GM06990 (cell line): Measurements from ENCODE around the gene SLC6A3.

ENCODE experiments used
- DNase-seq: peaks from one replicate; pipeline ENCODE4 v3.0.0-alpha.2; 2011; ENCODE audit not compliant: insufficient read length; ENCODE audit errors: extremely low read depth
- H3K27me3 ChIP-seq: replicated peaks from 2 replicates; pipeline ENCODE4 v1.6.0; 2011; ENCODE audit warnings: low read length; ENCODE audit not compliant: control insufficient read depth, insufficient read depth
- H3K36me3 ChIP-seq: 2 replicates; pipeline ENCODE4 v1.5.1; 2011; ENCODE audit warnings: low read length; ENCODE audit not compliant: control insufficient read depth, insufficient read depth
- H3K4me3 ChIP-seq: replicated peaks from 2 replicates; pipeline ENCODE4 v1.5.1; 2011; ENCODE audit warnings: low read depth, mild to moderate bottlenecking, control low read depth, low read length
- TF ChIP-seq, protein P1 (sequence below): IDR thresholded peaks from 2 replicates; pipeline ENCODE4 v1.5.1; 2011; ENCODE audit warnings: low read length, control low read depth, mild to moderate bottlenecking, inconsistent platforms; ENCODE audit not compliant: insufficient read depth, poor library complexity, severe bottlenecking

The SLC6A3 gene

DNA sequence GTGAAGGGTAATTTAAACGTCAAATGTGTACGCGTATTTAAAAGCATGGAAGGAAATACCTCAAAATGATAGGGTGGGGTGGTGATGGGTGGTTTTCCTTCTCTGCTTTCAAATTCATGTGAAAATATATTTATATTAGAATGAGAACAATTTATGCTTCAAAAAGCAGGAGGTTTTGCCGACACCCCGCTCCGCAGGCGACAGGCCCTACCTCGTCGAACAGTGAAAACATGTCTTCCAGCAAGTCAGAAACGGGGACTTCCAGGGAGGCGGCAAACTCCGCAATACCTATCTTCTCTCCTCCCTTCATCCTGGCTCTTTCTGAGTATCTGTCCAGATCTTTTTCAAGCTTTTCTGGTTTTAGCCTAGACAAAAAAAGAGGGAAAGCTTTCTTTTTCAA, 28.5 kb upstream of the SLC6A3 start:
- TF ChIP-seq, protein P1, sequence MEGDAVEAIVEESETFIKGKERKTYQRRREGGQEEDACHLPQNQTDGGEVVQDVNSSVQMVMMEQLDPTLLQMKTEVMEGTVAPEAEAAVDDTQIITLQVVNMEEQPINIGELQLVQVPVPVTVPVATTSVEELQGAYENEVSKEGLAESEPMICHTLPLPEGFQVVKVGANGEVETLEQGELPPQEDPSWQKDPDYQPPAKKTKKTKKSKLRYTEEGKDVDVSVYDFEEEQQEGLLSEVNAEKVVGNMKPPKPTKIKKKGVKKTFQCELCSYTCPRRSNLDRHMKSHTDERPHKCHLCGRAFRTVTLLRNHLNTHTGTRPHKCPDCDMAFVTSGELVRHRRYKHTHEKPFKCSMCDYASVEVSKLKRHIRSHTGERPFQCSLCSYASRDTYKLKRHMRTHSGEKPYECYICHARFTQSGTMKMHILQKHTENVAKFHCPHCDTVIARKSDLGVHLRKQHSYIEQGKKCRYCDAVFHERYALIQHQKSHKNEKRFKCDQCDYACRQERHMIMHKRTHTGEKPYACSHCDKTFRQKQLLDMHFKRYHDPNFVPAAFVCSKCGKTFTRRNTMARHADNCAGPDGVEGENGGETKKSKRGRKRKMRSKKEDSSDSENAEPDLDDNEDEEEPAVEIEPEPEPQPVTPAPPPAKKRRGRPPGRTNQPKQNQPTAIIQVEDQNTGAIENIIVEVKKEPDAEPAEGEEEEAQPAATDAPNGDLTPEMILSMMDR = no peak
- no peak overlapping the region for H3K4me3 ChIP-seq
- peaks cover 65% of the 10 kb centered on the region for H3K36me3 ChIP-seq
- no peaks in the 10 kb centered on the region for H3K27me3 ChIP-seq
- no peak for DNase-seq

- H3K36me3 ChIP-seq = peaks cover 68% of the 10 kb centered on the region
- no peak overlapping the region for H3K4me3 ChIP-seq
These were observed 27.9 kb upstream of the SLC6A3 start for GRCh38 chr5:1472964-1473628.

DNA sequence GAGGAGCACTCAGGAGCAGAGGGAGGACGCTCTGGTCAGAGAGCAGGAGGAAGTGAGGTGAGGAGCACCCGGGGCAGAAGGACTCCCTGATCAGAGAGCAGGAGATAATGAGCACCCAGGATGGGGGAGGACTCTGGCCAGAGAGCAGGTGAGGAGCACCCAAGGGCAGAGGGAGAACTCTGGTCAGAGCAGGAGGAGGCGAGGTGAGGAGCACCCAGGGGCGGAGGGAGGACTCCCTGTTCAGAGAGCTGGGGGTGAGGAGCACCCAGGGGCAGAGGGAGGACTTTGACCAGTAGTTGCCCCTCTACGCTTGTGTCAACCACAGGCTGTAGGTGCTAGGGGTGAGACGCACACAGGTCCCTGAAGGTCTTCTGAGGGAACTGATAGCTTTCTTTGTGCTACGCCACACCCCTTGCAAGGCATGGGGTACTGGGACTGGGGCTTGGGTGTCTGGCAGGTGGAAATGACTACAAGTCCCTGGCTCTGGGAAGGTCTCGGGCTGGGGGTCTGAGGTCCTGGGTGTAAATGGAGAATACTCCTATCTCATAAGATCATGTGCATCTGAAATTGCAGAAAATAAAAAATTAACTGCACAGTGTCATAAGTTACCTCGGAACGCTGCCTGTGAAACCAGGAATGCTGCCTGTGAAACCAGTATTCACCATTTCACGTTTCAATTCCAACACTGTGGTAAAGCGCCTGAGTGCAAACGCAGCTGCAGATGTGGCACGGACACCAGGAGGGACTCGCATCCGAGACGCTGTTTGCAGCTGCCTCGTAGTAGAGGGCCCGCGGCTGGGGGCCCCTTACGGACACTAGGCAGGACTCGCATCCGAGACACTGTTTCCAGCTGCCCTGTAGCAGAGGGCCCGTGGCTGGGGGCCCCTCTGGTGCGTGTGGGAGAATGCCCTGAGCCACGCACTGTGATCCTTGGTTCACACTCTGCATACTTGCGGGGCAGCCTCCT, 27.0 kb upstream of the SLC6A3 start:
- peaks cover 73% of the 10 kb centered on the region for H3K36me3 ChIP-seq
- no peaks in the 10 kb centered on the region for H3K27me3 ChIP-seq
- H3K4me3 ChIP-seq = no peak overlapping the region
- TF ChIP-seq, protein P1 = no peak
- no peak for DNase-seq

More at GRCh38 chr5:1472964-1473628, 27.9 kb upstream of the SLC6A3 start:
- TF ChIP-seq, protein P1 = no peak
- no peak for DNase-seq
- no peaks in the 10 kb centered on the region for H3K27me3 ChIP-seq

GRCh38 chr5:1471240-1471853, 26.1 kb upstream of the SLC6A3 start:
- Histone ChIP-seq H3K36me3 (peaks cover 73% of the 10 kb centered on the region), H3K4me3 (no peak overlapping the region), H3K27me3 (no peaks in the 10 kb centered on the region)
- TF ChIP-seq, protein P1 = no peak
- no peak for DNase-seq

DNA sequence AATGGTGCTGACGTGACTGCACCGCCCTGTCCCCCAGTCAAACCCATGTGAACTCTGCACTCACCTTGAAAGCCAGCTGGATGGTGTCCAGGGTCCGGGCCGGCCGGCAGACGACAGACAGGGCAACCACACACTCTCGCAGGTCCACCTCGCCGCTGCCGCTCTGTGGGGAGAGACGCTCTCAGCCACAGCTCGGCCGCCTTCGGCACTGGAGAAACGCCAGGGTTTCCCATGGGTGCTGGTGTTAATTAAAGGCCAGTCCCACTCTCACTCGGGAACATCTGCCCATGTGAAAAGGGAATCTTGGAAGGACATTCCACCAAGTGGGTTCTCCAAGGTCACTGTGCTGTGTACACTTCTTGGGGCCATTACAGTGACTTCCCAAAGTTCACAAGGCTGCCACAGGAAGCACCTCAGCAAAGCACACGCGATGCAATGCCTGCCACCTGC, 25.5 kb upstream of the SLC6A3 start:
- Histone ChIP-seq H3K4me3 (no peak overlapping the region), H3K27me3 (no peaks in the 10 kb centered on the region), H3K36me3 (peaks cover 72% of the 10 kb centered on the region)
- no peak for DNase-seq
- TF ChIP-seq, protein P1 = no peak
